HepG2 (cell line): ENCODE measurements around the gene WNT7B. TPM values are rescaled to one million over a fixed set of nuclear protein-coding genes. Genes with fewer than 3 reads are reported as not detected.

ENCODE experiments used
- ATAC-seq: fragments of 200-7000 bp; cut with Tn5 transposase; 3 replicates; pipeline ENCODE4 v1.9.1; 2020; ENCODE audit warnings: mild to moderate bottlenecking, moderate library complexity
- BruUV-seq: library from RNA; stranded (reverse); fragments of 400-500 nt; replicated peaks from 2 replicates; lab custom pipeline; 2021; lab: Mats Ljungman, UMichigan
- CTCF ChIA-PET: fragments of 300-600 bp; formaldehyde crosslinking; extraction: SDS; loops from one replicate; lab custom pipeline; 2021; ENCODE audit warnings: low total read pairs, inconsistent platforms, low intra/inter-chr PET ratio; lab: Yijun Ruan, JAX
- POLR2A ChIA-PET: fragments of 350-600 bp; sonication (Branson Sonifier 250); formaldehyde crosslinking; loops from one replicate; lab custom pipeline; 2020; ENCODE audit warnings: antibody characterized with exemption, inconsistent platforms; lab: Yijun Ruan, JAX
- DNase-seq: peaks from one replicate; pipeline ENCODE4 v3.0.0-alpha.2; 2015; ENCODE audit warnings: low spot score
- FAIRE-seq: peaks from 3 replicates; lab custom pipeline; 2011; peaks lifted over from hg19 to GRCh38; lab: Jason Lieb, UNC
- H2AFZ ChIP-seq: one replicate; pipeline ENCODE4 v1.6.1; 2011; ENCODE audit warnings: low read length, inconsistent platforms
- H3K27ac ChIP-seq: fragments of 300-600 bp; 3 replicates; pipeline ENCODE4 v1.8.0; 2011; ENCODE audit warnings: mixed run types, mild to moderate bottlenecking, mixed read lengths, low read length, inconsistent platforms; ENCODE audit not compliant: insufficient read depth; ENCODE audit errors: extremely low read length
- H3K27me3 ChIP-seq, 2 experiments: fragments of 200-600 bp in 1 of 2; 2 replicates in 1 of 2; 3 replicates in 1 of 2; pipeline versions ENCODE4 v1.6.0 to v1.8.0; 2011; ENCODE audit warnings: low read length in 2 of 2, mild to moderate bottlenecking in 2 of 2, moderate library complexity in 2 of 2, inconsistent platforms in 1 of 2; ENCODE audit not compliant: insufficient read depth in 2 of 2, control insufficient read depth in 1 of 2
- H3K36me3 ChIP-seq, 2 experiments: fragments of 200-600 bp in 1 of 2; replicated peaks in 1 of 2; 2 replicates in 1 of 2; 3 replicates in 1 of 2; pipeline versions ENCODE4 v1.5.1 to v1.8.0; 2011; ENCODE audit warnings: low read length in 2 of 2, inconsistent platforms in 1 of 2; ENCODE audit not compliant: insufficient read depth in 2 of 2, control insufficient read depth in 1 of 2
- H3K4me1 ChIP-seq: 2 replicates; pipeline ENCODE4 v1.5.1; 2012; ENCODE audit warnings: low read length, inconsistent platforms; ENCODE audit not compliant: insufficient read depth
- H3K4me2 ChIP-seq: 2 replicates; pipeline ENCODE4 v1.6.0; 2011; ENCODE audit warnings: low read depth, low read length, inconsistent platforms
- H3K4me3 ChIP-seq, 3 experiments: fragments of 200-600 bp in 1 of 3; sonication (generic), shearing (Covaris generic) in 1 of 3; replicated peaks in 1 of 3; 2 replicates each; pipeline ENCODE4 v1.5.1; 2011 to 2016; ENCODE audit warnings: low read length in 3 of 3, inconsistent platforms in 2 of 3, low read depth in 2 of 3, mild to moderate bottlenecking in 2 of 3, control low read depth in 1 of 3, mixed read lengths in 1 of 3; ENCODE audit not compliant: insufficient read depth in 1 of 3
- H3K79me2 ChIP-seq: one replicate; pipeline ENCODE4 v1.6.1; 2011; ENCODE audit warnings: low read length, inconsistent platforms; ENCODE audit not compliant: insufficient read depth
- H3K9ac ChIP-seq: 2 replicates; pipeline ENCODE4 v1.6.0; 2011; ENCODE audit warnings: mild to moderate bottlenecking, low read depth, low read length, inconsistent platforms; ENCODE audit not compliant: insufficient read depth
- H3K9me3 ChIP-seq: 2 replicates; pipeline ENCODE4 v1.5.1; 2012; ENCODE audit warnings: mild to moderate bottlenecking, low read length
- H4K20me1 ChIP-seq: 2 replicates; pipeline ENCODE4 v1.6.0; 2011; ENCODE audit warnings: inconsistent platforms, mild to moderate bottlenecking, low read length, moderate library complexity; ENCODE audit not compliant: insufficient read depth
- ADNP ChIP-seq: sonication (generic); formaldehyde crosslinking; IDR thresholded peaks from 2 replicates; pipeline ENCODE4 v1.4.0; 2020; ENCODE audit warnings: missing genetic modification reagents
- ATF1 ChIP-seq: IDR thresholded peaks from 2 replicates; pipeline ENCODE4 v1.6.1; 2016; ENCODE audit warnings: mild to moderate bottlenecking, control low read depth
- FOXJ3 ChIP-seq: sonication (generic); formaldehyde crosslinking; IDR thresholded peaks from 2 replicates; pipeline ENCODE4 v1.4.0; 2020; ENCODE audit warnings: missing genetic modification reagents, mild to moderate bottlenecking, borderline replicate concordance
- KLF12 ChIP-seq: sonication (generic); formaldehyde crosslinking; IDR thresholded peaks from 2 replicates; pipeline ENCODE4 v1.4.0; 2020; ENCODE audit warnings: missing genetic modification reagents, borderline replicate concordance
- REPIN1 ChIP-seq: sonication (generic); formaldehyde crosslinking; IDR thresholded peaks from 2 replicates; pipeline ENCODE4 v1.8.0; 2022; ENCODE audit warnings: missing genetic modification reagents, low read depth, mild to moderate bottlenecking, borderline replicate concordance
- TCF7 ChIP-seq: sonication (generic); IDR thresholded peaks from 2 replicates; pipeline ENCODE4 v1.6.1; 2016; ENCODE audit warnings: antibody characterized with exemption, low read depth
- TEF ChIP-seq: sonication (generic); formaldehyde crosslinking; IDR thresholded peaks from 2 replicates; pipeline ENCODE4 v1.5.0; 2020; ENCODE audit warnings: missing genetic modification reagents
- TIGD3 ChIP-seq: sonication (generic); formaldehyde crosslinking; IDR thresholded peaks from 2 replicates; pipeline ENCODE4 v1.5.1; 2020; ENCODE audit warnings: mild to moderate bottlenecking, missing genetic modification reagents, borderline replicate concordance
- ZBTB38 ChIP-seq: sonication (generic); formaldehyde crosslinking; IDR thresholded peaks from 2 replicates; pipeline ENCODE4 v1.5.1; 2020; ENCODE audit warnings: mild to moderate bottlenecking, missing genetic modification reagents
- ZFP36L1 ChIP-seq: sonication (generic); formaldehyde crosslinking; IDR thresholded peaks from 2 replicates; pipeline ENCODE4 v1.8.0; 2022; ENCODE audit warnings: mild to moderate bottlenecking, missing genetic modification reagents, moderate library complexity
- ZNF138 ChIP-seq: sonication (generic); formaldehyde crosslinking; IDR thresholded peaks from 2 replicates; pipeline ENCODE4 v1.5.0; 2020; ENCODE audit warnings: mild to moderate bottlenecking, low read depth, missing genetic modification reagents
- ZNF274 ChIP-seq: sonication (generic); formaldehyde crosslinking; IDR thresholded peaks from 2 replicates; pipeline ENCODE4 v1.5.1; 2020; ENCODE audit warnings: mild to moderate bottlenecking, missing genetic modification reagents
- ZNF317 ChIP-seq: sonication (generic); formaldehyde crosslinking; IDR thresholded peaks from 2 replicates; pipeline ENCODE4 v1.5.0; 2020; ENCODE audit warnings: mild to moderate bottlenecking, missing genetic modification reagents
- ZNF724P ChIP-seq: sonication (generic); formaldehyde crosslinking; IDR thresholded peaks from 2 replicates; pipeline ENCODE4 v1.8.0; 2022; ENCODE audit warnings: missing genetic modification reagents, borderline replicate concordance
- WGBS: methylation state at CpG from one replicate; pipeline ENCODE4 v1.1.6; 2017; ENCODE audit warnings: low lambda C conversion rate; 5-methylcytosine and 5-hydroxymethylcytosine counted together
- in situ Hi-C: cut with HindIII; loops from 2 replicates; pipeline ENCODE4 v1.10.0; 2017; ENCODE audit warnings: low pct_unique_long_range_greater_than_20kb; ENCODE audit not compliant: extremely low pct_ligation_motif_present
- intact Hi-C: fragments of 100-400 bp; cut with micrococcal nuclease; formaldehyde crosslinking; loops from one replicate; pipeline ENCODE4 v1.10.0; 2022; ENCODE audit not compliant: unreplicated experiment
- polyA plus RNA-seq, 8 experiments: library from polyadenylated mRNA; depleted of rRNA in 3 of 8; stranded (reverse) in 7 of 8; unstranded in 1 of 8; fragments of >200 nt; fragmentation: Illumina TruSeq in 4 of 8; extraction: Trizol in 4 of 8; gene quantifications; 2 replicates each; pipeline versions ENCODE4 v1.2.1 to v1.2.3, GENCODE V29; 2011 to 2016; ENCODE audit warnings: low read depth in 4 of 8, missing spikeins in 1 of 8, mixed read lengths in 1 of 8; ENCODE audit not compliant: insufficient read depth in 1 of 8
- total RNA-seq, 5 experiments: library from RNA; depleted of rRNA; stranded (reverse); fragments of >200 nt; fragmentation: Illumina TruSeq; extraction: Trizol; gene quantifications; 2 replicates each; pipeline ENCODE4 v1.2.3, GENCODE V29; 2016; ENCODE audit warnings: low read depth in 1 of 5

The WNT7B gene
- total and polyA plus RNA-seq, 2 of the 13 experiments (the other 11 are each of a cell fraction or from before 2014, with no cell fraction given): 0.09 TPM; not detected in 1

GRCh38 chr22:46001426-46002106, 24.6 kb upstream of the WNT7B start:
- no peak overlapping the region for H3K4me3 ChIP-seq
- no peaks in the 10 kb centered on the region for H3K9me3 ChIP-seq
- H3K27ac ChIP-seq: no peak overlapping the region
- H3K4me2 ChIP-seq: no peak overlapping the region
- ChIA-PET CTCF (interaction anchor here (1.4 kb wide), 1 partner anchor 115 kb away, joined by 6 read pairs; no protein-coding TSS in a partner anchor), POLR2A (no interaction called here)
- DNase-seq: no peak
- no peak for TF ChIP-seq ZNF724P (CRISPR knock-in tag)
- TF ChIP-seq KLF12 (CRISPR knock-in tag): no peak
- no peak for TF ChIP-seq ZBTB38 (CRISPR knock-in tag)
- TF ChIP-seq ZNF317 (CRISPR knock-in tag): no peak
- TF ChIP-seq REPIN1 (CRISPR knock-in tag): no peak
- TF ChIP-seq ADNP: no peak
- TF ChIP-seq TEF (CRISPR knock-in tag): no peak
- no peak for TF ChIP-seq ZNF274 (CRISPR knock-in tag)
- TF ChIP-seq ZFP36L1 (CRISPR knock-in tag): no peak
- no peak for TF ChIP-seq ZNF138 (CRISPR knock-in tag)
- no peak for TF ChIP-seq FOXJ3
- TF ChIP-seq TCF7: no peak
- no peak for TF ChIP-seq ATF1 (CRISPR knock-in tag)
- no peak for TF ChIP-seq TIGD3 (CRISPR knock-in tag)
- intact Hi-C loops (no loop called here), in situ Hi-C loops (no loop called here)
- peaks cover 17% of the 10 kb centered on the region for H3K4me1 ChIP-seq
- H4K20me1 ChIP-seq: no peaks in the 10 kb centered on the region
- H3K27me3 ChIP-seq: peaks cover 10 to 62% of the 10 kb centered on the region in 2 experiments; a peak in 4 of 5 replicates
- 39% methylated on average over 8 of the region's 22 CpGs for WGBS
- no TSS peak for BruUV-seq
- no peaks in the 10 kb centered on the region for H3K79me2 ChIP-seq
- no peak overlapping the region for H3K9ac ChIP-seq
- ATAC-seq: no peak
- H2AFZ ChIP-seq: no peak overlapping the region
- H3K36me3 ChIP-seq: no peaks in the 10 kb centered on the region
- FAIRE-seq: no peak
